NOMO-1 treated with DMSO at 0.1 percent for 48 hours (cell line): ENCODE results near the gene MBP.
A peak's percentile ranks its signal among the peaks of the same experiment; 100 is the strongest.

Experiments used
- DNase-seq: peaks from one replicate; lab custom pipeline; 2025; ENCODE audit not compliant: unreplicated experiment; lab: John Stamatoyannopoulos, UW

The MBP gene

DNA sequence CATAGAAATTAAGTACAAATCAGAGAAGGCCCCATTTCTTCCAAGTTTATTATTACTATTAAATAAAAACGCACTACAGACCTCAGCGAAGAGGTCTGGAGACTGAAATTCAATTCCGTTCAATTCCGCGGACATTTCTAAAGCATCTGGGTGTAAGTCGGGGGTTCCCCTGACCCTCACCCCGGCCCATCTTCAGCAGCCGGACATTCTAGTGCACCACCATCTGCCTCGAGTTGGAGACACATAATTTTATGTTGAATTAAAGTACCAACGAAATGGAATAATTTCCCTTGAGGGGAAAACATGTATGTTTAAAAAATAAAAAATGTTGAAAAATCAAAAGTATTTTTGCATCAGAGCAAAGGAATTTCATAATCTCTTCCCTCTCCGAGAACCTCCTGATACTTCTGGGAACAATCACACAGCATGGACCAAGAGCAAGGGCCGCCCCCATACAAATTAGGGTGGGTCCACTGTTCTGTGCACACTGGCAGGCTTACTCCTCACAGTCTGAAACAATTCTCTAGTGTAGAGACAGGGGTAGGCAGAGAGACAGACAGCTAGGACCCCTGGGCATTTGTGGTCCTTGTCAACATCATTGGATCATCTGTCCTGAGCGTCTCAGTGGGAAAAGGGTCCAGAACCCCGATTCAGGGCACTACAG, 29.3 kb downstream of the MBP start:
- DNase-seq, result no peak

DNA sequence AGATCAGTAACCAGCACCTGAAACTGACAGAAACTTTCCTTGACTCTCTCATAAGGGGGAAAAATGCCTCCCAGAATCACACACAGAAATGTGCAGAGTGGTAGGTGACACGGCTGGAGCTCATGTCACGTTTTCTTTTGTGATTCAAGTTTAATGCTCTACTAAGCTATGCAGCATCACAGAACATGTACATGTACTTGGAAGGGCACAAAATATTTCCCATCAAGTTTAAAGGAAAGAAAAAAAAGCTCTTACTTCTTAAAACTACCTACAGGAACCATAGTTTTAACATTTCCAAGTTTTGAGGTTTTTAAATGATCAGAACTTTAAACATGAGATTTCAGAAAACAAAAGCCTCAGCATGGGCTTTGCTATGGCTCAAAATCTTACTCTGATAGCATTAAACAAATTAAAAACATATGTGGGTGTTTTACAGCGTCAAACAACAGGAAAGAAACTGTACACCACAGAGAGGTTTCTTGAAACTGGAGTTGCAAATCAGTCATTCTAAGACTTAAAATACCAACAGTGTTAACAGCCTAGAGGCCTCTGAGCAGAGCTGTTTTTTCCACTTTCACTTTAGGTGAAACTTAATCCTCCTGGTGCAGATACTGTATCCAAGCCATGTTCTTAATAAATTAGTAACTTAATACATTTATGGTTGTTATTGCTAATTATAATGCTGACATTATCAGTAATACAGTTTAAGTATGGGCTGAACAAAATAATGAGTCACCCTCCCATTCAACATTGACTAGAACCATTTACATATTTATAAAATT, 30.1 kb downstream of the MBP start:
- DNase-seq, result no peak

DNA sequence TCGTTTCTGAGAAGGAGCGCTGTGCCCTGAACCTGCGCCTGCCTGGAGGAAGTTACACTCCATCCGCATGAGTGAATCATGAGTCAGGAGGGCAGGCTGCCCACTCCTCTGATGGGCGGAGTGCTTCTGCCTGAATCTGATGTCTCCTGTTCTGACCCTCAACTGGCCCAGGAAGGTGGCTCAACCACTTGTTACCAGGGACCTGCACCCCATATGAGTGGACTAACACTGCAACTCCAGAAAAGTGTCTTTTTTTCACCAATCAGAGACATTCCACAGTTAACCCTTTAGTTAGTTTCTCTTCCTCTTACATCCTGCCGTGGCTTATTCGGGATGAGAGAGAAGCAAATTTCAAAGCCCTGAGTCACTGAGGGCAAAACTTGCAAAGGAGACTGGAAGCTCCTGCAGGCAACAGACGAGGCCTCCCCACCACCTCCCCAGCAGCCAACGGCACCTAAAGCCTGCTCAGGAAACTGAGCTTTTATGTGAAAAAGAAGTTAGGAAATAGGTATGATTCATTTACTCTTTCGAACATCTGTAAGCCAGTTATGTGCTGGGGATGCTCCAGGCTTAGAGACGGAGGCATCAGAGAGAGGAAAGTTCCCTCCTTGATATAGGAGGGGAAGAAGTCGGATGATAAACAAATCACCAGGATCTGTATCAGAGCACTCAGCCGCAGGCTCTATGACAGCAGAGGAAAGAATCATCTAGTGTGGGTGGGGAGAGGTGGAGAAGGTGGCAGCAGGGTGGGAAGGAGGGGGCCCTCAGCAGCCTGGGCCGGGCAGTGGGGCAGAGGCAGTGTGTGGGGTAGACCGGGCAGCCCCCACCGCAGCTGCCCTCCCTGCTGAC, 30.9 kb downstream of the MBP start:
- peak; percentile 100 for DNase-seq

DNA sequence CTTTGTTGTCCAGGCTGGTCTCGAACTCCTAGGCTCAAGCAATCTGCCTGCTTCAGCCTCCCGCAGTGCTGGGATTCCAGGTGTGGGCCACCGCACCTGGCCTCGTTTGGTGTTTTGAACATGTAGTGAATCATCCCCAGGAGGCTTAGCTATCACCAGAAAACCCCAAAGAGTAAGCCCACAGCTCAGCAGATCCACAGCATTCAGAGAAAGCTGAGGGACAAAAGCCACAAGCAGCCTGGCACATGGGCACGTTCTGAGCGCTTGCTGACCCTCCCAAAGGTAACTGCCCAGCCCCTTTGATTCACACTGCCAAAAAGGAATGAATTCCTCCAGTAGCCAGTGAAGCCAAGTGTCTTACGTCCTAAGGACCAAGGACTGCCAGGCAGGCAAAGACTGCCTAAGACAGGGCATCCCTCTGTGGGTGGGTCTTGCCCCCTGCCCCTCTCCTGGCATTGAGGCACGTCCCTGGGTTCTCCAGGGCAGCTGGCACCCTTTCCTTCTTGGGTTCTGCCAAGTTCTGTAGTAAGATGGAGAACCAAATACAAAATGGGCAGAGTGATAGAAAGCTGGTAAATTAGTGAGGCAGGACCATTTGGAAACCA, 31.7 kb downstream of the MBP start:
- DNase-seq, result no peak

DNA sequence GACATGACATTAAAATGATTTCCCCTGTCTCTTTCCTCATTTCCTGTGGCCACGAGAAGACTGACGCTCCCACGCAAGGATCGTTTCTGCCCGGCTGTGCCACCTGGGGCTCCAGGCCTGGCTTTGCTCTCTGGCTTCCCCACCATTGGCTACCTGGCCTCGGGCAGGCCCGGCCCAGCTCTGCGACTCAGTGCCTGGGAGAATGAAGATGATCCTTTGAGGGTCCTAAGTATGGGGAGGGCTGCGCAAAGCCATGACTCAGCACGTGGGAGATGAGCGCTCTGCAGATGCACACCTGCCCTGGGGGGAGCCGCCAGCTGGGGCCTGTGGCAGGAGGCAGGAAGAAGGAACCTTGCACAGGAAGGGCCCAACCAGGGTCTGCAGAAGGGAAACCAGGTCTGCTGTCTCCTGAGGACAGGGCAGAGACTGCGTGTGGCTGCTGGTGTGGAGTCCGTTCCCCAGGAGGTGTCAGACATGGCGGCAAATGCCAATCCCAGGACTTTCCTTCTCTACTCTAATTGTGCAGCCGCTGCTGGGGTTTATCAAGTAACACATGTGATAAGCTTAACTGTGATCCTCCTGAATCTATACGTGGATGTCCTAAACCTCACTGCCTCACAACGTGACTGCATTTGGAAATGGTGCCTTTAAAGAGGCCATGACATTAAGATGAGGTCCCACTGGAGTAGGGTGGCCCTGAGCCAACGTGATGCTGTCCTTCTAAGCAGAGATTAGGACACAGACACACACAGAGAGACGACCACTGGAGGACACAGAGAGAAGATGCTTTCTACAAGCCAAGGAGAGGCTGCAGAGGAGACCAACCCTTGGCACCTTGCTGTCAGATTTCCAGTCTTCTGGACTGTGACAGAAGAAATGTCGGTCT, 32.9 kb downstream of the MBP start:
- no peak for DNase-seq

DNA sequence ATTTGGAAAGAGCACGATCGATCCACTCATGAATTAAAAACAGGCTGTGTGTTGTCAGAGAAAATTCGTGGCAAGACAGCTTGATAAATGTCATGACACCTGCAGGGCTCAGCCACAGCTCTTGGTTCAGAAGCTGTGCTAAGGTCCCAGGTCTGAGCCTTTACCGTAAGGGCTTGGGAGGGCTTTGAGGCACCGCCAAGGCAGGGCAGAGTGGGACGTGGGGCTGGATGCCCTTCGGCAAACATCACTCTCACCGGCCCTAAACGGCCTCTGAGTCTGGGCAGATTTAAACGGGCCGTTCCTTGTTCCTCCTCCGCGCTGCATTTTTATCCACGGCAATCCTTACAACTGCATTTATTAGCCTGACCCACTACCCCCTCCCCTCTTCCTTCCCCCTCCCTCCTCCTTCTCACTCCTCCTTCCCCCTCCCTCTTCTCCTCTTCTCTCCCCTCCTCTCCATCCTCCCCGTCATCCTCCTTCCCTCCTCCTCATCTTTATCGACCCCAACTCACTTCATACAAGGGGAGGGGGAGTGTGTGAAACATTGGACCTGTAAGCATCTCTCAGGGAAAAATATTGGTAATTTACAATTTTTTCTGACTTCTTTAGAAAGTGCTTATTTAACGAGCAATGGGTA, 33.9 kb downstream of the MBP start:
- DNase-seq, result no peak

DNA sequence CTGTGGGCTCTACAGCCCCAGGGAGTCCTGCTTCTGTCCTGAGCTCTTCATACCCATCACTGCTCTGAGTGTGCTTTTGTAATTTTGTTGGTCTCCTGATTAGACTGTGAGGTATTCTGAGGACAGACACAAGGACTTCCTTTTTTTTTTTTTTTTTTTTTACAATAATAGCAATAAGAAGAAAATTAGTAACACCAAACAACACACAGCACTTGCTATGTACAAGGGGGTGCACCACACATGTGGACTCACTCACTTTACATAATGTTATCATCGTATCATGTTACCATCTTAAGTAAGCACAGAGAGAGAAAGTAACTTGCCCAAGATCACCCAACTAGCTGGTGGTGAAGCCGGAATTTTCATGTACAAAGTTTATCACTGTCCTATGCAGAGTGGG, 34.6 kb downstream of the MBP start:
- peak; percentile 72 for DNase-seq

DNA sequence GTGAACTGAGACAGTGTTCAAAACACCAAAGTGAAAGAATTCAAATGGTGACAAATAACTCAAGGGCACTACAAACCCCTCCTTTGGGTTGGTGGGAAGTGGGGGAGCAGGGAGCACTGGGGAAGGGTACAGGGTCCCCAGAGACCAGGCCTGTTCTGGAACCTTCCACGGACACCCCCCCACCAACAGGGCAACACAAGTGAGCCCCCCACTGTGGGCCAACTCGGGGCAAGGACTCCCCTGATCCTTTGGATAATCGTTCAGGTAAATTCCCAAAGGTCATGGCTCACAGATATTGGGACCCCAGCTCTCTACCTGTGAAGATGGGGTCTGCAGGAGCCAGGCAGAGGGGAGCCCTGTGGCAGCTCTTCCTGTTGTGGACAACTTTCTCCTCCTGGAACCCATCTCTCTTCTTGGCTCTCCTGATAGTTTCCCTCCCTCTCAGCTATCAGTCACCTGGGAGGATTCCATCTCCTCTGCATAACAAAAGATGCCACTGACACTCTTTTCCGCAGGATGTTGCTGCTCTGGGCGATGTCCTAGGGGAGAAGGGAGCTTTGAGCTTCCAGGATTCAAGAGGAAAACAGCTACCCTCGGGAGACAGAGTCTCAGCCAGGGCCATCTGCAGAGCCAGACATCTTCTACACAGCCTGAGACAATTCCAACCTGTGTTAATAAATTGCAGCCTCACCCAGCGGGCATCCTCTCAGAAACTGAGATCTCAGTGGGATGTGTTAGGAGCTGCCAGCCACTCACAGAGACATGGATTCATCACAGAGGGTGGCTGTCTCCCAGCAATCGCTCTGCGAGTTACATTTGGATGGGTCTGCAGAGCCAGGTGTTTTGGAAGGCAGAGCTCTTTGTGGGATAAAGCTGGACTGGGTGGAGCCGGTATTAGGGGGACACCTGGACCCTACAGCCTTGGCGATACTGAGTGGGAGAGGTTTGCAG, 35.4 kb downstream of the MBP start:
- DNase-seq, result no peak

DNA sequence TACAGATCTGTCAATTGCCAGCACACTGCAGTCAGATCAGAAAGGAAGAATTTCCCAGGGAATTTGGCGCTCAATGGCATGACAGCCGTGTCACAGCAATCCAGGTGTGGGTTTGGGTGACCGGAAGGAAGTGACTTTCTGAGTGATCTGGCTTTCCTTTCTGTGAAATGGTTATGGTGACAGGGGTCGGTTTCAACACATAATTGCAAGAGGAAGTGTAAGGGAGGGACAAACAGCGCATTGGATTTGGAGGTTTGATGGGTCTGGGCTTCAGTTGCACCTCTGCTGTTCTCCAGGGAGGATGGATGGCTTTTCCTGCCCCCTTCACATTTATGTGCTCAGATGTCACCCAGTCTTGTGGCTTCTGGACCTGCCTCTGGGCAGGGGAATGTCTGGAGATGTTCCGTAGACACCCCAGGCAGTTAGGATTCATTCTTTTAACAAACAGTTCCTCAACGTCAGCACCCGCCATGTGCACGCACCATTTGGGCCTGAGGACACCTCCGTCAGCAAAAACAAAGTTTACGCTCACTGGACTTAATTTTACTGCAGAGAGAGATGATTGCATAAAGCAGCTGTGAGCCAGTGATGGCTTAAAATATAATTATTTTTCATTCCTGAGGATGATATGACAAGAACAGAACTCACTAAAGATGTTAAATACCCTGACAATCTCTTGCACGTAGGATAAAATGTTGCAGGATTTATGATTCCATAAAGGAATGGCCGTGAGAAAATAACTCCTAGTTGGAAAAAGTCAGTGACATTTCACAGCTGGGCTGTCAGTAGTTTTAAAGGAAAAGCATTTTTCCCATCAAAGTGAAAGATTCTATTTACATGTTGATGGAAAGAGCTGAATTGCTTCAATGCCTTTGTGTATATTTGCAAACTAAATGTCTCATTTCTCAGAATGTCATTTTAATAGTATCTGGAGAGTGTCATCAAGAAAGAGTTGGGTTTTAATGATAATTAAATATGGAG, 36.9 kb downstream of the MBP start:
- peak; percentile 65 for DNase-seq

DNA sequence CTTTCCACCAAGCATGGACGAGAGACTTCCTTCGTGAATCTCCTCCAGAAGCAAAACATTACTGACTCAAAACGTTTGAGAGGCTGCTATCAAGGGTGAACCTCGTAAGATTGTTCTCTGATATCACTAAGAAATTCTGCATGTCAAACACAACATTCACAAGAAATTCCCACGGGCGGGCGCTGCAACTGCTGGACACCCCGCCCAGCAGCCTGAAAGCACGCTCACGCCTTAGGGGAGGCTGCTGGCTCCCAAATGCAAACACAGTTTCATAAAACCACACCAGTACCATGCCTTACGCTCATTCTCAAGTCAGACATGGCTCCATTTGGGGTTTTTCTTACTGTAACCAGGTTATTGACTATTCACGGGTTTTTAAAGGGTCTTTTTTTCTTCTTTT, 39.0 kb downstream of the MBP start:
- DNase-seq, result no peak

DNA sequence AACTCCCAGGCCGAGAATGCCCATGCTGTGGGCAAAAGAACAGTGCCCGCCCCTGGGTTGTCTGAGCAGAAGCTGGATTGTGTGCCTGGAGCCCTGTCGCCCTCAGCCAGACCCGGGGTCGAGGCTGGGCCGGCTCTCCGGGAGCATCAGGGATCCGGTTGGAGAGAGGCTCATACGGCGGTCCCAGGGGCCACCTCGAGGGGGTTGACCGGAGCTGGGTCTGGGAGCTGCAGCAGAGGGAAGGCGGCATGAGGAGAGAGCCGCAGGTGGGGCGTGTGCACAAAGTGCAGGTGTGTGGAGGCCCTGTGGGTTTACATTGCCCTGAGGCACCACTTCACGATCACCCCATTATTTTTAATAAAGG, 39.5 kb downstream of the MBP start:
- no peak for DNase-seq

DNA sequence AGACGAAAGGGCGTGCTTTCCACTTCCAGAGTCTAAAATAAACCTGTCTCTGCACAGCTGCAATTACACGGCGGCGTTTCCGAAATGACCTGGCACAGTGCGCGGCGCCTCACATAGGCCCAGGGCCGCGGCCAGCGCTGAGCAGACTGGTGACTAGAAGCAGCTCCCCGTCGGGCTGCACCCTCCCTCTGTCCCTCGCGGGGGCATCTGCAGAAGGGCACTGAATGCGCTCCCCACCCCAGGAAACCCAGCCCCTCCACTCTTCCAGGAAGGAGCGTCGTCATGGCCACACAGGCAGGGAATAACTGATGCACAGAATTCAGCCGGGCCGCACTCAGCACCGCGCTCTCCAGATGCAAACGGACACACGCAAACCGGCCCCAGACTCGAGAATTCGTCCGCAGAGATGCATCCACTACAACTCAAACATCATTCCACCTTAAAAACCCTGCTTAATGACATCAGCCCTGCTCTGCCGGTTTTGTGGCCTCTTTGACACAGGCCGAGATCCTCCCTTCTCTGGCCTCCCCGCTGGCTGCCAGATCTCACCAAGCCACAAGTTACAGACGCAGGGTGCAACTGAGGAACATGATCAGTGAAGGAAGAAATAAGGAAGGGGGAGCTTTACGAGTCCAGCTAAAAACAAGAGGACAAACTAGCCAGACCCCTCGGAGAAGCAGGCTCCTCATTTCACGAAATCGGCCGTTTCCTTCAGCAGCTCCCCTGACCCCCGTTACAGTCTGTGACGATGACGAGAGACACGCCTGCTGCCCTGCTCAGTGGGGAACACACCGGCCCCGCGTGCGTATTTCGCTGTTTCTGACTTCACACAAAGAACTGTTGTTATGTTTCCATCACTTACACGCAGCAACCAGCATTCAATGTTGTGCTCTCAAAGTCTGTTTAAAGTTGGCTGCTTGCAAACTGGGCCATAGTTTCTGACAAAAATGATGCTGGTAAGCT, 40.2 kb downstream of the MBP start:
- no peak for DNase-seq

DNA sequence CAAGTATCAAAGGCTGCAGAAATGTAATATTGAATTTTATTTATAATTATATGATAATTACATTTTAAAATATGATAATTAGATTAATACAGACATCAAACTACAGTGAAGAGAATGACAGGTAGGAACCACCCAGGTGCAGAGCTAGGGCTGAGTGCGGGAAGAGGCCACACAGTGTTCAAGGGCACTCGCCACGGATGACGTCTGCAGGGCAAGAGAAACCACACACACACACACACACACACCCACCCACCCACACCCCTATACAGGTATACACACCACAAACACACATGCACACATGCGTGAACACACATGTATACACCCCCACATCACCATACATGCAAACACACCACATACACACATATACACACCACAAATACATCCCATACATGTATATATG, 41.2 kb downstream of the MBP start:
- DNase-seq, result no peak

DNA sequence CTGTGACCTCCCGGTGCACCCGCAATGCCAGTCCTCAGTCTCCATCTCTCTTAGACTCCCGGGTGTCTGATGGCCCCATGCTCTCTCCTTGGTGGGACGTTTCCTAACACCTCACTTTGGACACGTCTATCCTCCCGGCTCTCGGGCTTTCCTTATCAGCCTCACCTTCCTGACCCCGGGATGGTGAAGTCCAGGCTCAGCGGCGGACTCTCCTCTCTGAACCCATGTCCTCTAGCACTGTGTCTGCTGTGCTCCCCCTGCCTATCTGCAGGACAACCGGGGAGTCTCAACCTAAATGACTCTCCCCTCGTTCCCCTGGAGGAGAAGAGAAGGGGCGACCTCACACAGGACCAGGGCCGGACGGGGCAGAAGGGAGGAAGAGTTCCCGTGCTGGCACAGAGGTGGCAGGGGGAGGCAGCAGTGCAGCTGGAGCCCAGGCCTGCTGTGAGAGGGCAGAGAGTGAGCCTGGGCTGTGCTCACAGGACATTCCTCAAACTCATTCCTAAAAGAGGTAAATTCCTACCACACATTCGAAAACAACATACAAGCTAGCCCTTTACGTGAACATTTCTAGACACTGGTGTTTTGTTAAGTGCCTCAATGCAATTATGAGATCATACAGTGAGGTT, 41.9 kb downstream of the MBP start:
- DNase-seq, result no peak

DNA sequence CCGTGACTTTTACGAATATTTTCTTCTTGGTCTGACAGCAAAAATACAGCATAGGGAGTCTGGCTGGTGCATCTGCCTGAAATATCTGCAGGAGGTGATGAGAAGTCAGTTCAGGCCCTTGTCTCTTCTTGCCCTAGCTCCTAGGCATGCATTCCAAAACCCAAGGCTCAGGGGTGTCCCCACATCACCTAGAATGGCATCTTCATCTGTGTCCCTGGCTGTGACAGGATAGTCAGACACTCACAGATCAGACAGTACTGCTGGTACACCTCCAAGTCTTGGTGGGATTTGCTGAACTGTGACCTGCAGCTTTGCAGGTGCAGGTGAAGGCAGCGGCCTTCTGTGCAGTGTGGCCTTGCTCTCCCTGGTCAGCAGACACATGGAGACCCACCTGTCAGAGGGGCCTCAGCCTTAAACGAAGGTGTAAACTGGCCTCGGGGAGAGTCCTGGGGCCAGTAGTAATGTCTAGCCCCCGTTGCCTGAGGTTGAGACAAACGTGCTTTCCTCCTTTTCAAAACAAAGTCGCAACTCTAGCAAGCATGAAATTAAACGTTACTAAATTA, 42.8 kb downstream of the MBP start:
- DNase-seq, result no peak
